ENCODE data around the gene GSTA4.

GSTA4 gene

GRCh38 chr6:53033764-53034163 is 38.7 kb upstream of the GSTA4 start:
- no peak for TF ChIP-seq CTCF (conservative IDR thresholded peaks at IDR 0.05; ENCODE audit: low read length)
- no peak for TF ChIP-seq EZH2phosphoT487 (IDR thresholded peaks at IDR 0.05; ENCODE audit: borderline replicate concordance)
- Histone ChIP-seq H3K9ac (ENCODE audit: low read depth, low read length, poor library complexity, severe bottlenecking) (no peak overlapping the region), H3K36me3 (ENCODE audit: insufficient read depth, low read length) (peaks cover 34% of the 10 kb centered on the region), H3K9me2 (replicated peaks; ENCODE audit: low read depth, low read length) (no peaks in the 10 kb centered on the region), H3K4me3 (ENCODE audit: low read length, poor library complexity, severe bottlenecking) (no peak overlapping the region), H4K20me1 (ENCODE audit: insufficient read depth, low read length, poor library complexity, severe bottlenecking) (no peaks in the 10 kb centered on the region), H3K9me3 (ENCODE audit: insufficient read depth, low read depth, low read length) (no peaks in the 10 kb centered on the region), H3K4me1 (ENCODE audit: insufficient read depth, low read length, poor library complexity, severe bottlenecking) (no peaks in the 10 kb centered on the region), H2AFZ (ENCODE audit: low read length) (no peak overlapping the region), H3K79me2 (ENCODE audit: insufficient read depth, low read length) (no peaks in the 10 kb centered on the region), H3F3A (ENCODE audit: low read depth) (no peaks in the 10 kb centered on the region), H3K27me3 (ENCODE audit: insufficient read depth, low read length, poor library complexity, severe bottlenecking) (no peaks in the 10 kb centered on the region), H3K4me2 (ENCODE audit: low read depth, low read length, poor library complexity, severe bottlenecking) (no peak overlapping the region)

- TF ChIP-seq EZH2phosphoT487 (IDR thresholded peaks at IDR 0.05; ENCODE audit: borderline replicate concordance): no peak
- no peak for TF ChIP-seq CTCF (conservative IDR thresholded peaks at IDR 0.05; ENCODE audit: low read length)
- H3K79me2 ChIP-seq (ENCODE audit: insufficient read depth, low read length): no peaks in the 10 kb centered on the region
- H3K36me3 ChIP-seq (ENCODE audit: insufficient read depth, low read length): peaks cover 39% of the 10 kb centered on the region
Measured at GRCh38 chr6:53032849-53033248, 37.8 kb upstream of the GSTA4 start.

GRCh38 chr6:53031281-53031680 is 36.2 kb upstream of the GSTA4 start:
- Histone ChIP-seq H3K4me3 (ENCODE audit: low read length, poor library complexity, severe bottlenecking) (no peak overlapping the region), H3K9me3 (ENCODE audit: insufficient read depth, low read depth, low read length) (no peaks in the 10 kb centered on the region), H3K9me2 (replicated peaks; ENCODE audit: low read depth, low read length) (no peaks in the 10 kb centered on the region), H2AFZ (ENCODE audit: low read length) (no peak overlapping the region), H3K36me3 (ENCODE audit: insufficient read depth, low read length) (peaks cover 39% of the 10 kb centered on the region), H3K9ac (ENCODE audit: low read depth, low read length, poor library complexity, severe bottlenecking) (no peak overlapping the region), H3K4me2 (ENCODE audit: low read depth, low read length, poor library complexity, severe bottlenecking) (no peak overlapping the region), H3K79me2 (ENCODE audit: insufficient read depth, low read length) (no peaks in the 10 kb centered on the region), H3F3A (ENCODE audit: low read depth) (no peaks in the 10 kb centered on the region), H4K20me1 (ENCODE audit: insufficient read depth, low read length, poor library complexity, severe bottlenecking) (no peaks in the 10 kb centered on the region), H3K27me3 (ENCODE audit: insufficient read depth, low read length, poor library complexity, severe bottlenecking) (no peaks in the 10 kb centered on the region), H3K4me1 (ENCODE audit: insufficient read depth, low read length, poor library complexity, severe bottlenecking) (no peaks in the 10 kb centered on the region)
- TF ChIP-seq CTCF (conservative IDR thresholded peaks at IDR 0.05; ENCODE audit: low read length) (no peak), EZH2phosphoT487 (IDR thresholded peaks at IDR 0.05; ENCODE audit: borderline replicate concordance) (no peak)

More at GRCh38 chr6:53032849-53033248, 37.8 kb upstream of the GSTA4 start:
- H3K9me2 ChIP-seq (replicated peaks; ENCODE audit: low read depth, low read length): no peaks in the 10 kb centered on the region
- no peaks in the 10 kb centered on the region for H3K9me3 ChIP-seq (ENCODE audit: insufficient read depth, low read depth, low read length)
- no peaks in the 10 kb centered on the region for H3K27me3 ChIP-seq (ENCODE audit: insufficient read depth, low read length, poor library complexity, severe bottlenecking)
- no peak overlapping the region for H3K4me3 ChIP-seq (ENCODE audit: low read length, poor library complexity, severe bottlenecking)
- H3K9ac ChIP-seq (ENCODE audit: low read depth, low read length, poor library complexity, severe bottlenecking): no peak overlapping the region
- no peaks in the 10 kb centered on the region for H3F3A ChIP-seq (ENCODE audit: low read depth)
- no peaks in the 10 kb centered on the region for H4K20me1 ChIP-seq (ENCODE audit: insufficient read depth, low read length, poor library complexity, severe bottlenecking)
- no peak overlapping the region for H2AFZ ChIP-seq (ENCODE audit: low read length)
- H3K4me1 ChIP-seq (ENCODE audit: insufficient read depth, low read length, poor library complexity, severe bottlenecking): no peaks in the 10 kb centered on the region
- no peak overlapping the region for H3K4me2 ChIP-seq (ENCODE audit: low read depth, low read length, poor library complexity, severe bottlenecking)

All from Loucy (cell line).